Measurements from ENCODE around the gene IL36G.

The IL36G gene

GRCh38 chr2:113024764-113025163 lies 47.0 kb downstream of the IL36G start:
- DNase-seq = no peak

GRCh38 chr2:113025737-113026136 lies 47.9 kb downstream of the IL36G start:
- no peak for DNase-seq

GRCh38 chr2:113027691-113028090 lies 49.9 kb downstream of the IL36G start:
- no peak for DNase-seq

- DNase-seq = no peak
These were observed 50.3 kb downstream of the IL36G start for GRCh38 chr2:113028112-113028511.

- no peak for DNase-seq
These were observed 54.9 kb downstream of the IL36G start for GRCh38 chr2:113032737-113033136.

- no peak for DNase-seq
These were observed 56.2 kb downstream of the IL36G start for GRCh38 chr2:113034016-113034415.

Data from stimulated activated CD4-positive, alpha-beta T cell treated with anti-CD3 and anti-CD28 coated beads, Interleukin-2, amount 100 ng/mL, for 48 hours (primary cell).